Raji (cell line): Measurements from ENCODE around the gene NLGN3.

Experiments used
- POLR2A ChIP-seq: IDR thresholded peaks from 2 replicates; pipeline ENCODE4 v1.6.1; 2011; ENCODE audit warnings: low read depth, low read length, control low read depth; ENCODE audit not compliant: insufficient read depth

The NLGN3 gene

DNA sequence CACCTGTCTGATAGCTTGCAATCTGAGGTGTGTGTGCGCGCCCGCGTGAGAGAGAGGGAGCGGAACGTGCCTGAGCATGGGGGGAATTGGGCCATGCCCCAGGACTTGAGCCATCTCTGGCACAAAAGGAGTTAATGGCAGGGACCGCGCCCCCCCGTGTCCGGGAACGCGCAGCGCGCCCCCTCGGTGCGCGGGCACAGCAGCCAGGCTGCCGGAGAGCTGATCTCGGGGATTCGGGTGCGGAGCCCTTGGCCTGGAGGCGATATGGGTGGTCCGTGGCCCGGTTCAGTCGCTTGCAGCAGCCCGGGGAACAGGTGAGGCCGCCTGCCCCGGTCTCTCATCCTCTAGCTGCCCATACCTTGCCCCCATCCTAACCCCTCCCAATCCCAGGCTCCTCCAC is at the start of gene NLGN3:
NLGN3 (plus strand) TSS at position 191 of the 400 bp plus-strand sequence. CDS start 2,909 bp downstream, outside the sequence.
- no peak for TF ChIP-seq POLR2A

DNA sequence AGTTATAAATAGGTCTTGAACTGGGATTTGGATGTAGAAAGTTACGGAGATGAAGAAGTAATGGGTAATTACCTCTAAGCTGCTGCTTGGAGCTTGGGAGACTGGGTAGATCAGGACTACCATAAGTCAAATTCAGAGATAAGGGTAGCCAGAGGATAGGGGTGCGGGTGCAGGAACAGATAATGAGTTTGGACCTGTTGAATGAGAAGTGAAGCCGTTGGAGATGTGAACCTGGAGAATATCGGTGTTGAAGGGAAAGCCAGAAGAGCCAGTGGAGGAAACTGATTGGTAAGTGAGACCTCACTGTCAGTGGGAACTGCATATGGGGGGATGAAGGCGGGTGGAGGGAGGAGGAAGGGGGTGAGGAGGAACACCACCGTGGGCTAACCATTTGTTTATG is 49.6 kb upstream of the NLGN3 start:
- TF ChIP-seq POLR2A, result no peak

DNA sequence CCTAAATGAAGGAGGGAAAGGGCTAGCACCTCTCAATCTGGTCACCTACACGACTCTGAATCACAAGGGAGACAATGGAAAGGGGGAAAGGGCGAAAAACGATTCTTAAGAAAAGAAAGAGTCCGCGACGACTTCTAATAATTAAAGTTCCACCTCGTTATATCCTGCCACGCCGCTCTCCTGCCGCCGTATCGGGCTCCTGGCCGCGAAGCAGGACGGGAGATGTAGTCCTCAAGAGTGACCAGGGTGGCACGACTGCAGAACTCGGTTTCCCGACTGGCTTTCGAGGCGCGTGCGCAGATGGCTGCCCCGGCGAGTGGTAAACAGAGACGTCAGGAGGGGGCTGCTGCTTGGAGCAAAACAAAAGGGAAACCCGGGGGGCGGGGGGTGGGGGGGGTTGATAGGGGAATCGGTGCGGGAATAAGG is 49.1 kb upstream of the NLGN3 start, which contains the start of gene FOXO4:
FOXO4 (plus strand) TSS at position 297 of the 426 bp plus-strand sequence. CDS start 678 bp downstream, outside the sequence.
- TF ChIP-seq POLR2A, result peak; percentile 49

DNA sequence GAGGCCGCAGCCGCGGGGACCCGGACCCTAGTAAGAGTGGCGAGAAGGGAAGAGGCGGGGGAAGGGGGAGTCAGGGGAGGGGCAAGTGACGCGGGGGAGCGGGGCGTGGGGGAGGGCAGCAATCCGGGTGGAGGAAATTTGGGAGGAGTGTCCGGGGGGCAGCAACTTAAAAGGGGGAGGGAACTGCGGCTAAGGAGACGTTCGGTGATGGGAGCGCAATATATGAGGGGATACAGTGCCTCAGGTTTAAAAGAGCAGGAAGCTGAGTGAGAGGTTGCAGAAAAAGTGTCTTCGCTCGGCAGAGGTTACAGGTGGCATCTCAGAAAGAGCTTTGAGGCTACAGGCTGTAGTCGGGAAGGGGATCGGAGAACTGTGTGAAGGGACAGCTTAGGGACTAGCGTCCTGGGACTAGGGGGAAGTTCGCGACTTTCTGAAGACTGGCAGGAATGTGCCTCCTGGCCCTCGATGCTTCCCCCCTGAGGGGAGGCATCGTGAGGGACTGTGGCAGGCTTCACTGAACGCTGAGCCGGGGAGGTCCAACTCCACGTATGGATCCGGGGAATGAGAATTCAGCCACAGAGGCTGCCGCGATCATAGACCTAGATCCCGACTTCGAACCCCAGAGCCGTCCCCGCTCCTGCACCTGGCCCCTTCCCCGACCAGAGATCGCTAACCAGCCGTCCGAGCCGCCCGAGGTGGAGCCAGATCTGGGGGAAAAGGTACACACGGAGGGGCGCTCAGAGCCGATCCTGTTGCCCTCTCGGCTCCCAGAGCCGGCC is 48.5 kb upstream of the NLGN3 start:
- 0 out of 2 replicates have a peak, but pooled peaks have one; percentile 31 for TF ChIP-seq POLR2A

DNA sequence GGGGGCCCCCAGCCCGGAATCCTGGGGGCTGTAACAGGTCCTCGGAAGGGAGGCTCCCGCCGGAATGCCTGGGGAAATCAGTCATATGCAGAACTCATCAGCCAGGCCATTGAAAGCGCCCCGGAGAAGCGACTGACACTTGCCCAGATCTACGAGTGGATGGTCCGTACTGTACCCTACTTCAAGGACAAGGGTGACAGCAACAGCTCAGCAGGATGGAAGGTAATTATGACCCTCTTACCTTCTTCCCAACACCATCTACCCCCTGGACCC is 47.9 kb upstream of the NLGN3 start:
- no peak for TF ChIP-seq POLR2A

DNA sequence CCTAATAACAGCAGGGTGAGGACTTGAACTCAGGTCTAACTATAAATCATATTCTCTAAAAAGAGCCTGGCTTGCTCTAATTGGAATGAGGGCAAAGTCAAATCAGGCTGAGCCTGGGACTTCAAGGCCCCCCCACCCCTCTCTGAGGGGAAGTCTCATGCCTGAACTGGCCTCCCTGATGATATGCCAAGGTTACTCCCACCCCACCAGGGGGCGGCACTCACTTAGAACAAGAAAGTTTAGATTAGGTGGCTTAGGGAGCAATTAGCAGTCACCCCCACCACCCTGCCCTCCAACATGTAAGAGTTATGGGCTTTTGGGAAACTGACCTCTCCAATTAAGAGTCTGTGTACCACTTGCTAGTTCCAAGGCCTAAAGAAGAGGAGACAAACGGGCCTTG is 46.3 kb upstream of the NLGN3 start:
- no peak for TF ChIP-seq POLR2A

DNA sequence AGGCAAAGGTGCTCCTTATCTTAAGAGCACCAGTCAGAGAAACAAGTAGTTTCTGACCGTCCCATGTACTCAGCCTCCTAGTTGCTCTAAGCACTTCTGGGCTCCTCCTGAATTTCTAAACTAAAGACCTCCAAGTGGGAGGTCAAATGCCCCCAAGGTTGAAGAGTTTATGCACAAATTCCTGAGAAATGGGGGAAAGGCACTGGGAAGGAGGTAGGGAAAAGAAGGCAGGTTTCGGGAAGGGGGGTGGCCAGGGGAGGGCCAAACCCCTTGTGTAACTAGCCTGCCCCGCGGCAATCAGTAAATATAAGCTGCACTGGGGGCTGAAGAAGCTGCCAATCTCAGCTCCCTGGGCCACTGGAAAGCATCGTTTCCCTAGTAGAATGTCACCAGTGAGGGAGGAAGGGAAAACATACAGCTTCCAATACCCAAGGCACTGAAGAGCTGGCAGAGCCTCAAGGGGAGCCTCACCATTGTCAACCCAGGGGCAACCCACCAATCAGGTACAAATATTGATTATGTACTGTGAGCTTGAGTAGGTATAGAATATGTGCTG is 45.6 kb upstream of the NLGN3 start:
- no peak for TF ChIP-seq POLR2A

DNA sequence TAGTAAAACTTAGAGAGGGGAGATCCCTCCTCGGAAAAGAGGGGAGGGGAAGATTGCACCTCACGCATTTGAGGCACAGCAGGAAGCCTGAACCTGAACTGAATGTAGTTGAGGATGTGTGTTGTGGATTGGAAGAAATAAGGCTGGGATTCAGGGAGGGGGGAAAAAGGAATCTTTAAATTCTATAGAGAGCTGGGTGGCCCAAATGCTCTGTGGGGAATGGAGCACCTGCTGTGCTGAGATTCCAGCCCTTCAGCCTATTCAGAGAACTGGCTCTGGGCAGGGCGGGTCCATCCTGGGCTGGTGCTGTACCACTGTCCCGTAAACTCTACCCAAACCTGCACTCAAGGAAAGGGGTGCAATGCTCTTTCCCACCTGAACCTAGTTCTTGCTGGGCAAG is 44.9 kb upstream of the NLGN3 start:
- TF ChIP-seq POLR2A, result no peak

DNA sequence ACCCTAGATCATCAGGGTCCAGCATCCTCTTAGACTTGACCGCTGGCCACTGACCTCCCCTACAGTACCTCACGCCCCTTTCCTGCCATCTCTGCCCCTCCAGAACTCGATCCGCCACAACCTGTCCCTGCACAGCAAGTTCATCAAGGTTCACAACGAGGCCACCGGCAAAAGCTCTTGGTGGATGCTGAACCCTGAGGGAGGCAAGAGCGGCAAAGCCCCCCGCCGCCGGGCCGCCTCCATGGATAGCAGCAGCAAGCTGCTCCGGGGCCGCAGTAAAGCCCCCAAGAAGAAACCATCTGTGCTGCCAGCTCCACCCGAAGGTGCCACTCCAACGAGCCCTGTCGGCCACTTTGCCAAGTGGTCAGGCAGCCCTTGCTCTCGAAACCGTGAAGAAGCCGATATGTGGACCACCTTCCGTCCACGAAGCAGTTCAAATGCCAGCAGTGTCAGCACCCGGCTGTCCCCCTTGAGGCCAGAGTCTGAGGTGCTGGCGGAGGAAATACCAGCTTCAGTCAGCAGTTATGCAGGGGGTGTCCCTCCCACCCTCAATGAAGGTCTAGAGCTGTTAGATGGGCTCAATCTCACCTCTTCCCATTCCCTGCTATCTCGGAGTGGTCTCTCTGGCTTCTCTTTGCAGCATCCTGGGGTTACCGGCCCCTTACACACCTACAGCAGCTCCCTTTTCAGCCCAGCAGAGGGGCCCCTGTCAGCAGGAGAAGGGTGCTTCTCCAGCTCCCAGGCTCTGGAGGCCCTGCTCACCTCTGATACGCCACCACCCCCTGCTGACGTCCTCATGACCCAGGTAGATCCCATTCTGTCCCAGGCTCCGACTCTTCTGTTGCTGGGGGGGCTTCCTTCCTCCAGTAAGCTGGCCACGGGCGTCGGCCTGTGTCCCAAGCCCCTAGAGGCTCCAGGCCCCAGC is 43.8 kb upstream of the NLGN3 start:
- no peak for TF ChIP-seq POLR2A

DNA sequence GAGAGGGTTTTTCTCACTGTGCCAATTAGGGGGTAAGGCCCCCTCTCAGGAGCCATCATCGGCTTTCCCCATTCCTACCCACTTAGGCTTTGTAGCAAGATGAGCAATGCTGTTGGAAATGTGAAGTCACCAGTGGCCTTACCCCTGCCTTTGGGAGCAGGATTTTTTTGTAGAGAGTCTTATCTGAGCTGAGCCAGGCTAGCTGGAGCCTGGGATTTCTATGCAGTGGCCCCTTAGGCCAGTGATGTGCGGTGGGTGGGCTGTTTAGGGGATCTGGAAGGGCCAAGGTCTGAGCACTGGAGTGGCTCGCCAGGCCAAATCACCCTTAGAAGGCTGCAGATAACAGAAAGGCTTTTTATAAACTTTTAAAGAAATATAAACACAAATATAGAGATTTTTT is 42.3 kb upstream of the NLGN3 start:
- no peak for TF ChIP-seq POLR2A

DNA sequence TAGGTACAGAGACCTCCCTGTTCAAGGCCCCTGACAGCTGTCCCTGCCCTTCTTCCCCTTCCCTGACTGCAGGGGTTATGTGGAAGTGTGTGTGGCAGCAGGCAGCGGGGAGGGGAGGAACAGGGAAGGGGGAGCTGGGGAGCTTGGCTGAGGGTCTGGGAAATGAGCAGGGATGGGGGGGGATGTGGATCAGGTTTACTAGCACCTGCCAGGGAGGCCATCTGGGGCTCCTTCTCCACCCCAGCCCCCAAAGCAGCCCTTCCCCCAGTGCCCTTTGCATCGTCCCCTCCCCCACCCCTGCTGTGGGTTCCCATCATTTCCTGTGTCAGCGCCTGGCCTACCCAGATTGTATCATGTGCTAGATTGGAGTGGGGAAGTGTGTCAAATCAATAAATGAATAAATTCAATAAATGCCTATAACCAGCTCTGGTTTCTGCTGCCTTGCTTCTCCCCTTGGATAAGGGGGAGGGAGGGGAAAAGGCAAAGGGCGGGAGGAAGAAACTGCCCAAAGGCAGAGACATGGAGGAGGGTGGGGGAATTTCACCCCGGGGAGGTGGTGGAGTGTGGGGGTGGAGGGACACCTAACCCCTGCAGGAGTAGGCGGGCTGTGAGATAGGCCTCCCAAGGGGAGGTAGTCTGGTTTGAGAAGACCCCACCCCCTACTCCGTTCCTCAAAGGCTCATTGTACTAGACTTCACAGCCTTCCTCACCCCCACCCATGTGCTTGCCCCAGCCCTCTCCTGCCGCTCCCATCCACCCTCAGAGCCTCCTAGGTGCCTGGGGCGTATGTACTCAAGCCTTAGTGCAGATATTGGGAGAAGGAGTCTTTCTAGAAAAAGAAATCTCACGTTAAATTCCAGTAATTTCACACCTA is 41.3 kb upstream of the NLGN3 start:
- TF ChIP-seq POLR2A, result no peak

DNA sequence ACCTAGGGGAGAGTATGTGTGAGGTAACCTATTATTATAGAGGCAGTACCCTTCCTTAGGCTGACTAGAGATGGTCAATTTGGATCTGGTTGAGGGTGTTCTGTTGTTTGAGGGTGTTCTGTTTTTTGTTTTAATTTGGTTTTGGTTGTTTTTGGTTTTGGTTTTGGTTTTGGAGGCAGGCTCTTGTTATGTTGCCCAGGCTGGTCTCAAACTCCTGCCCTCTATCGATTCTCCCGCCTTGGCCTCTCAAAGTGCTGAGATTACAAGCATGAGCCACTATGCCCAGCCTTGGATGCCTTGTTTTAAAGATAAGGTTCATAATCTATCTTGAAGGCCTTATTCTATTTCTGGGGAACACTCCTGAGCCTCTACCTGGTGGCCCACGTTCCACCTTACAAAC is 39.0 kb upstream of the NLGN3 start:
- no peak for TF ChIP-seq POLR2A

DNA sequence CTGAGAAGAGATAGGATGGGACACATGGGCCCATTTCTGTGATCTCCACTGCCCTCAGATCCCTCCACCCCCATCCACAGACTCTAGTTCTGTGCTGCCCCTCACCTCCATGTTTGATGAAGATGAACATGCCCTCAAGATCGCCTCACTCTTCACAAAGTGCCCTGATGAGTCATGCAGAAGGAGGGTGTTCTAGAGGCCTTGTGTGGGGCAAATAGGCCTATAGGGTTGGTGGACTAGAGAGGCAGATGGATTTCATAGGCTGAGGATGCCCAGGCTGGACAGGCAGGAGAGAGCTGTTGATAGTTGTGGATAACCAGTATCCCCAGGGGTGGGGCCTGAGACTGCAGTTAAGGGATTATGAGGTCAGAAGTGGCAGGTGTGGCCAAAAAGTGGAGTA is 38.2 kb upstream of the NLGN3 start, which contains the start of gene CXorf65:
CXorf65 (minus strand) TSS at position 314 of the 400 bp plus-strand sequence; CDS start at position 130, 184 bp downstream.
- no peak for TF ChIP-seq POLR2A

DNA sequence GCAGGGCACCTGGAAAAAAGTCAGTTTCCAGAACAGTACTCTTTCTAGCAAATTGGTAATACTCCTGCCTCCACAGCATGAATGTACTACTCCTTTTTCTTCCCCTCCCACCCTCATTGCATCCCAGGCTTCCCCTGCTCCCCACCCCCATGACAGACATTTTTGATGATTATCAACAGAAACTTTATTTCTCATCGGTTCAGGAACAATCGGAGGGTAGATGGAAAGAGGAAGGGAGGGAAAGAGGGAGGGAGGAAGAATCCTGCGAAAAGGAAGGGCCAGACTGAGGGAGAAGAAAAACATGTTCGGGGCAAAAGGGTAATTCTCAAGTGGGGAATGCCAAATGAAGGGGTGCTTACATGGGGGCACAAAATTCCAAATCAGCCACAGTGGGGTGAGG is 37.4 kb upstream of the NLGN3 start:
- no peak for TF ChIP-seq POLR2A
